Endothelial cell of umbilical vein (primary cell): ENCODE measurements around the gene RAB6B. TPM values are rescaled to one million over a fixed set of nuclear protein-coding genes. Genes with fewer than 3 reads are reported as not detected.

Experiments
- BruUV-seq: library from RNA; stranded (reverse); fragments of 400-500 nt; replicated peaks from 2 replicates; lab custom pipeline; 2021; lab: Mats Ljungman, UMichigan
- CTCF ChIA-PET: fragments of 300-600, 350-600 bp; sonication (Branson Sonifier 250); formaldehyde crosslinking; loops from one replicate; lab custom pipeline; 2021; ENCODE audit warnings: antibody characterized with exemption, inconsistent platforms; lab: Charles Lee
- POLR2A ChIA-PET: fragments of 300-600, 350-600 bp; sonication (Branson Sonifier 250); formaldehyde crosslinking; loops from one replicate; lab custom pipeline; 2021; ENCODE audit warnings: antibody characterized with exemption, inconsistent platforms; lab: Charles Lee
- DNase-seq: peaks from one replicate; pipeline ENCODE4 v3.0.0-alpha.2; 2011; ENCODE audit warnings: low read depth, low spot score
- FAIRE-seq: peaks from 2 replicates; lab custom pipeline; 2011; peaks lifted over from hg19 to GRCh38; lab: Jason Lieb, UNC
- H2AFZ ChIP-seq: 2 replicates; pipeline ENCODE4 v1.6.0; 2012; ENCODE audit warnings: low read depth, low read length, control low read depth, inconsistent platforms
- H3K27ac ChIP-seq: 2 replicates; pipeline ENCODE4 v1.5.1; 2011; ENCODE audit warnings: low read depth, mild to moderate bottlenecking, control low read depth, low read length, moderate library complexity; ENCODE audit not compliant: insufficient read depth
- H3K27me3 ChIP-seq, 2 experiments: 2 replicates each; pipeline versions ENCODE4 v1.6.0 to v1.6.1; 2011; ENCODE audit warnings: low read length in 2 of 2, mixed read lengths in 1 of 2; ENCODE audit not compliant: control insufficient read depth in 2 of 2, insufficient read depth in 2 of 2
- H3K36me3 ChIP-seq, 2 experiments: 2 replicates in 1 of 2; 3 replicates in 1 of 2; pipeline ENCODE4 v1.5.1; 2011; ENCODE audit warnings: low read length in 2 of 2, mild to moderate bottlenecking in 1 of 2, moderate library complexity in 1 of 2; ENCODE audit not compliant: control insufficient read depth in 2 of 2, insufficient read depth in 2 of 2; ENCODE audit errors: extremely low read depth in 1 of 2
- H3K4me1 ChIP-seq: 3 replicates; pipeline ENCODE4 v1.5.1; 2011; ENCODE audit warnings: mild to moderate bottlenecking, low read length; ENCODE audit not compliant: control insufficient read depth, insufficient read depth; ENCODE audit errors: extremely low read depth
- H3K4me2 ChIP-seq: 2 replicates; pipeline ENCODE4 v1.6.1; 2011; ENCODE audit warnings: low read length, control low read depth, mixed read lengths; ENCODE audit not compliant: insufficient read depth
- H3K4me3 ChIP-seq, 3 experiments: fragments of 200-600 bp in 1 of 3; sonication (generic), shearing (Covaris generic) in 1 of 3; replicated peaks in 1 of 3; 2 replicates each; pipeline ENCODE4 v1.5.1; 2011 to 2016; ENCODE audit warnings: control low read depth in 3 of 3, low read length in 3 of 3, mild to moderate bottlenecking in 2 of 3, inconsistent platforms in 1 of 3, low read depth in 1 of 3, moderate library complexity in 1 of 3; ENCODE audit not compliant: insufficient read depth in 1 of 3
- H3K79me2 ChIP-seq: 2 replicates; pipeline ENCODE4 v1.6.0; 2012; ENCODE audit warnings: low read length, inconsistent platforms; ENCODE audit not compliant: control insufficient read depth, insufficient read depth
- H3K9ac ChIP-seq: replicated peaks from 2 replicates; pipeline ENCODE3; 2011; ENCODE audit warnings: low read length, control low read depth; ENCODE audit not compliant: insufficient read depth; ENCODE audit errors: extremely low read depth
- H3K9me1 ChIP-seq: replicated peaks from 3 replicates; pipeline ENCODE4 v1.6.0; 2011; ENCODE audit warnings: mild to moderate bottlenecking, low read length; ENCODE audit not compliant: control insufficient read depth, insufficient read depth; ENCODE audit errors: extremely low read depth
- H3K9me3 ChIP-seq: replicated peaks from 2 replicates; pipeline ENCODE4 v1.5.1; 2012; ENCODE audit warnings: low read length, inconsistent platforms; ENCODE audit not compliant: control insufficient read depth, insufficient read depth
- H4K20me1 ChIP-seq: replicated peaks from 2 replicates; pipeline ENCODE3; 2011; ENCODE audit warnings: mild to moderate bottlenecking, low read length; ENCODE audit not compliant: control insufficient read depth, insufficient read depth; ENCODE audit errors: extremely low read depth
- EZH2 ChIP-seq: IDR thresholded peaks from 2 replicates; pipeline ENCODE4 v1.6.1; 2012; ENCODE audit warnings: borderline replicate concordance, low read depth, mild to moderate bottlenecking, moderate library complexity, low read length, inconsistent platforms; ENCODE audit not compliant: severe bottlenecking
- FOS ChIP-seq: IDR thresholded peaks from 2 replicates; pipeline ENCODE4 v1.6.1; 2011; ENCODE audit warnings: mild to moderate bottlenecking, low read length, moderate library complexity, borderline replicate concordance; ENCODE audit not compliant: insufficient read depth
- GATA2 ChIP-seq: IDR thresholded peaks from 2 replicates; pipeline ENCODE4 v1.7.0; 2011; ENCODE audit warnings: low read depth, mild to moderate bottlenecking, moderate library complexity, mixed read lengths, low read length; ENCODE audit not compliant: insufficient read length, insufficient read depth
- JUN ChIP-seq: IDR thresholded peaks from 2 replicates; pipeline ENCODE4 v1.6.1; 2011; ENCODE audit warnings: borderline replicate concordance, low read depth; ENCODE audit not compliant: insufficient read length, insufficient read depth
- MYC ChIP-seq: IDR thresholded peaks from one replicate; pipeline ENCODE4 v1.6.1; 2011; ENCODE audit warnings: mild to moderate bottlenecking, low read depth, low read length
- POLR2A ChIP-seq: IDR thresholded peaks from 2 replicates; pipeline ENCODE4 v1.6.1; 2012; ENCODE audit warnings: low read depth, mild to moderate bottlenecking, control low read depth, low read length
- POLR2AphosphoS5 ChIP-seq: IDR thresholded peaks from 2 replicates; pipeline ENCODE4 v1.6.1; 2012; ENCODE audit warnings: low read depth, mild to moderate bottlenecking, control low read depth, low read length, moderate library complexity; ENCODE audit not compliant: insufficient read depth
- dilution Hi-C: fragments of 300-500 bp; cut with MboI; formaldehyde crosslinking; loops from one replicate; pipeline ENCODE4 v1.15.0; 2019; ENCODE audit warnings: low sequenced_read_pairs; ENCODE audit not compliant: extremely low pct_ligation_motif_present
- intact Hi-C: fragments of 100-400 bp; cut with micrococcal nuclease; formaldehyde crosslinking; loops from one replicate; pipeline ENCODE4 v1.10.0; 2022
- polyA plus RNA-seq, 4 experiments: library from polyadenylated mRNA; depleted of rRNA in 3 of 4; stranded (reverse) in 3 of 4; unstranded in 1 of 4; fragments of >200 nt; gene quantifications; 2 replicates each; pipeline versions ENCODE4 v1.2.1 to v1.2.3, GENCODE V29; 2011 to 2012; ENCODE audit warnings: missing spikeins in 1 of 4
- total RNA-seq: library from RNA; stranded (reverse); gene quantifications from 2 replicates; pipeline ENCODE4 v1.2.3, GENCODE V29; 2021
- TF ChIP-seq, protein P1 (sequence below), 2 donors: IDR thresholded peaks; 1 replicate in 1 of 2; 2 replicates in 1 of 2; pipeline ENCODE4 v1.5.1; 2011; ENCODE audit warnings: low read length in 2 of 2, mild to moderate bottlenecking in 2 of 2, moderate library complexity in 2 of 2, control low read depth in 1 of 2, inconsistent platforms in 1 of 2, low read depth in 1 of 2; ENCODE audit not compliant: insufficient read depth in 1 of 2; ENCODE audit errors: extremely low read depth in 1 of 2
- TF ChIP-seq, protein P2 (sequence below): IDR thresholded peaks from 2 replicates; pipeline ENCODE4 v1.6.1; 2011; ENCODE audit not compliant: insufficient read depth, insufficient read length

RAB6B gene
- total and polyA plus RNA-seq, 2 donors (not counting 3 experiments of a cell fraction or from before 2014, with no cell fraction given): 1.7 to 6.7 TPM

DNA sequence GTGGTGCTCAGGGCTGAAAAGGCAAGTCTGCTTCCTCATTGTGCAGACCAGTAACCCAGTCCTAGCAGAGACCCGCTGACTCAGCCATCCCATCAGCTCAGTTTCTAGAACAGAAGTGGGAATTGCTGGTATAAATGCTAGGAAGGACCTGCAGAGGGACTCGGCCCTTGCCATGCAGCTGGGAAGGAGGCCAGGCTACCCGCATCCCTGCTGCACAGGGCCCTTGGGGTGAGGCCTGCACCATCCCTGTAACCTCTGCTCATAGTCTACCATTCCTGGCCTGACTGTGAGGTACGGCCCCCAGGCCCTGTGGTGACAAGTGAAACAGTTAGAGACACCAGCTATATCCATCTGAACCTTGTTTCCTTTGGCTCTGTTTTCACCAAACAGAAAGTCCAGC, 23.5 kb downstream of the RAB6B start:
- H3K36me3 ChIP-seq: no peaks in the 10 kb centered on the region
- dilution Hi-C loops: no loop called here
- intact Hi-C loops: no loop called here
- ChIA-PET CTCF (no interaction called here), POLR2A (no interaction called here)
- no peak overlapping the region for H2AFZ ChIP-seq
- TF ChIP-seq, protein P1, sequence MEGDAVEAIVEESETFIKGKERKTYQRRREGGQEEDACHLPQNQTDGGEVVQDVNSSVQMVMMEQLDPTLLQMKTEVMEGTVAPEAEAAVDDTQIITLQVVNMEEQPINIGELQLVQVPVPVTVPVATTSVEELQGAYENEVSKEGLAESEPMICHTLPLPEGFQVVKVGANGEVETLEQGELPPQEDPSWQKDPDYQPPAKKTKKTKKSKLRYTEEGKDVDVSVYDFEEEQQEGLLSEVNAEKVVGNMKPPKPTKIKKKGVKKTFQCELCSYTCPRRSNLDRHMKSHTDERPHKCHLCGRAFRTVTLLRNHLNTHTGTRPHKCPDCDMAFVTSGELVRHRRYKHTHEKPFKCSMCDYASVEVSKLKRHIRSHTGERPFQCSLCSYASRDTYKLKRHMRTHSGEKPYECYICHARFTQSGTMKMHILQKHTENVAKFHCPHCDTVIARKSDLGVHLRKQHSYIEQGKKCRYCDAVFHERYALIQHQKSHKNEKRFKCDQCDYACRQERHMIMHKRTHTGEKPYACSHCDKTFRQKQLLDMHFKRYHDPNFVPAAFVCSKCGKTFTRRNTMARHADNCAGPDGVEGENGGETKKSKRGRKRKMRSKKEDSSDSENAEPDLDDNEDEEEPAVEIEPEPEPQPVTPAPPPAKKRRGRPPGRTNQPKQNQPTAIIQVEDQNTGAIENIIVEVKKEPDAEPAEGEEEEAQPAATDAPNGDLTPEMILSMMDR (IDR thresholded peaks at IDR 0.05; ENCODE audit: extremely low read depth in 1 of 2, insufficient read depth in 1 of 2, low read depth in 1 of 2, low read length in 2 of 2): no peak
- no peak for TF ChIP-seq MYC
- no peak for DNase-seq
- H3K4me2 ChIP-seq: no peak overlapping the region
- H4K20me1 ChIP-seq: no peaks in the 10 kb centered on the region
- H3K79me2 ChIP-seq: no peaks in the 10 kb centered on the region
- no peak overlapping the region for H3K9ac ChIP-seq
- no TSS peak for BruUV-seq
- H3K4me3 ChIP-seq: no peak overlapping the region
- H3K9me1 ChIP-seq: no peaks in the 10 kb centered on the region
- no peak for FAIRE-seq
- peaks cover 9% of the 10 kb centered on the region for H3K4me1 ChIP-seq
- no peaks in the 10 kb centered on the region for H3K27me3 ChIP-seq
- H3K27ac ChIP-seq: no peak overlapping the region
- no peaks in the 10 kb centered on the region for H3K9me3 ChIP-seq

- no TSS peak for BruUV-seq
- no peak overlapping the region for H3K4me3 ChIP-seq
- H3K27me3 ChIP-seq: no peaks in the 10 kb centered on the region
- dilution Hi-C loops: no loop called here
- H3K9ac ChIP-seq: no peak overlapping the region
- H3K36me3 ChIP-seq: no peaks in the 10 kb centered on the region
- H3K4me1 ChIP-seq: peaks cover 9% of the 10 kb centered on the region
- TF ChIP-seq, protein P2, sequence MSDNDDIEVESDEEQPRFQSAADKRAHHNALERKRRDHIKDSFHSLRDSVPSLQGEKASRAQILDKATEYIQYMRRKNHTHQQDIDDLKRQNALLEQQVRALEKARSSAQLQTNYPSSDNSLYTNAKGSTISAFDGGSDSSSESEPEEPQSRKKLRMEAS: no peak
- no peak for TF ChIP-seq JUN
- TF ChIP-seq, protein P1 (IDR thresholded peaks at IDR 0.05; ENCODE audit: extremely low read depth in 1 of 2, insufficient read depth in 1 of 2, low read depth in 1 of 2, low read length in 2 of 2): no peak
- no peak for TF ChIP-seq GATA2
- TF ChIP-seq POLR2AphosphoS5: no peak
- TF ChIP-seq FOS: no peak
- no peak for TF ChIP-seq MYC
- TF ChIP-seq EZH2: no peak
- no peak for TF ChIP-seq POLR2A
- POLR2A ChIA-PET: no interaction called here
- no peaks in the 10 kb centered on the region for H3K9me1 ChIP-seq
- H3K79me2 ChIP-seq: no peaks in the 10 kb centered on the region
- intact Hi-C loops: no loop called here
- H2AFZ ChIP-seq: no peak overlapping the region
- FAIRE-seq (no peak), DNase-seq (no peak)
- H4K20me1 ChIP-seq: no peaks in the 10 kb centered on the region
- H3K27ac ChIP-seq: no peak overlapping the region
- H3K9me3 ChIP-seq: no peaks in the 10 kb centered on the region
- CTCF ChIA-PET: no interaction called here
- no peak overlapping the region for H3K4me2 ChIP-seq
Measured at GRCh38 chr3:133871368-133872090, 24.2 kb downstream of the RAB6B start.
